ENCODE data around the gene ISLR2.
"Not testable (repeated sequence)": the region's sequence is repeated elsewhere in the genome, so short reads cannot be mapped to it uniquely, and the experiment has no call there.

The ISLR2 gene, protein sequence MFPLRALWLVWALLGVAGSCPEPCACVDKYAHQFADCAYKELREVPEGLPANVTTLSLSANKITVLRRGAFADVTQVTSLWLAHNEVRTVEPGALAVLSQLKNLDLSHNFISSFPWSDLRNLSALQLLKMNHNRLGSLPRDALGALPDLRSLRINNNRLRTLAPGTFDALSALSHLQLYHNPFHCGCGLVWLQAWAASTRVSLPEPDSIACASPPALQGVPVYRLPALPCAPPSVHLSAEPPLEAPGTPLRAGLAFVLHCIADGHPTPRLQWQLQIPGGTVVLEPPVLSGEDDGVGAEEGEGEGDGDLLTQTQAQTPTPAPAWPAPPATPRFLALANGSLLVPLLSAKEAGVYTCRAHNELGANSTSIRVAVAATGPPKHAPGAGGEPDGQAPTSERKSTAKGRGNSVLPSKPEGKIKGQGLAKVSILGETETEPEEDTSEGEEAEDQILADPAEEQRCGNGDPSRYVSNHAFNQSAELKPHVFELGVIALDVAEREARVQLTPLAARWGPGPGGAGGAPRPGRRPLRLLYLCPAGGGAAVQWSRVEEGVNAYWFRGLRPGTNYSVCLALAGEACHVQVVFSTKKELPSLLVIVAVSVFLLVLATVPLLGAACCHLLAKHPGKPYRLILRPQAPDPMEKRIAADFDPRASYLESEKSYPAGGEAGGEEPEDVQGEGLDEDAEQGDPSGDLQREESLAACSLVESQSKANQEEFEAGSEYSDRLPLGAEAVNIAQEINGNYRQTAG

DNA sequence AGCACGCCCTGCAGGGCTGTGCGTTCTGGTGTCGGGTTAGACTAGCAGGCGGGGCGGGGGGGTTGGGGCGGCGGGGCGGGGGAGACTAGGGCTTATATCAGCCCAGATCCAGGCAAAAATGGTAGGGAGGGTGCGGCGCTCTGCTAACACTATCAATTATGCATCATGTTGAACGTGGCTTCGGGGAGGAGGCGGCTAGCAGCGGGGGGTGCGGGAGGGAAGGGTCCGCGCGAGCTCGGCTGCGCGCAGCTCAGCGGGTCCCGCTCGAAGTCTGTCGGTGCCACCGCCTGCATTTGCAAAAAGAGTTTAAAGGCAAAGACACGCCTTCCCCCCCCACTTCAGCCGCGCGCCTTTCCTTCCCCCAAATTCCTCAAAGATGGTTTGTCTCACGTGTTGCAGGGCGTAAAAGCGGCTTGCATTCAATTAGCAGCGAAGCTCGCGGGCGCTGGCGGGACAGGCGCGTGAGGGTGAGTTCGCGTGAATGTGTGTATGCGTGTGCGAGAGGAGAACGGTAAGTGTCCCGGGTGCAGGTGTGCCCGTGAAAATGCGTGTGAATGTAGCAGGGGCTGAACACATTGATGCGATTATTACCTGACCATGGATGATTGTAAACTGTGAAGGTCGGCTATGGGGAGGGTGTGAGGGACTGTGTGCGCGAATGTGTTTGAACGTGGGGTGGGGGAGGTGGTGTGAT, at the start of gene ISLR2:
TSS of gene ISLR2 (plus strand) at position 432 of the 694 bp plus-strand sequence. CDS start 2,169 bp downstream, outside the sequence.
- no peak for DNase-seq

DNA sequence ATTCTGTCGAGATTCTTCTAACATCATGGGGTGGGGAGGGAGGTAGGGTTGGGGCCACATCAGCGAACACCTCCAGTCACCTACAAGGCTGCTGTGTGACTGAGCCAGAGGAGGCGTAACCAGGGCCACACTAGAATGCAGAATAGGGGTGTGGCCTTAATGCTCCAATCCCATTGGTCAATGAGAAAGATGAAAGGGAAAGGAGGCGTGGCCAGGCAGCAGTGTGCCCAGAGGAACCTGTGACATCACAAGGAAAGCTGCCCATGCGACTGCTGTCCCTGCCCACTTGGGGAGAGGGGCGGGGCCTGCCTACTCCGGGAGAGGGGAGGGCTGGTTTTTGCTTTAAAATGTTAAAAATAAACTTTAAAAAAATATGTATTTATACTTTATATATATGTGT, 47.9 kb upstream of the ISLR2 start, which contains the start of gene GOLGA6A:
TSS of gene GOLGA6A (minus strand) at position 101 of the 400 bp plus-strand sequence. CDS start at position 60, 41 bp downstream.
- not testable (repeated sequence) for DNase-seq

DNA sequence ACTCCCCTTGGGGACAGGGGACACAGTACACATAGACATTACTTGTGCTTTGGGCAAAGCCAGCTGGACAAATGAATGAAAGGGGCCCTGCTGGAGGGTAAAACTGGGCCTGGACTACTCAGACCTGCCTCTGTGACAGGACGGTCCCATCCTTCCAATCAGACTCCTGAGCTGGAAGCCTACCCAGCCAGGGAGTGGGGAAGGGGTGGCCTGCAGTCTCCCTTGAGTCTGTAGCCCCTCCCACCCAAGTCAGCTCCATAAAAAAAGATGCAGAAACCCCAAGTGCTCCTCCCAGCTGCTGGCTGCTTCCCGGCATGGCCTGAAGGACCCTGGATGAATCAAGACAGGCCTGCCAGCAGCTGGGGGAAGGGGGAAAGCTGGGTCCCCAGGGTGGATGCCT, 35.8 kb upstream of the ISLR2 start:
- not testable (repeated sequence) for DNase-seq

DNA sequence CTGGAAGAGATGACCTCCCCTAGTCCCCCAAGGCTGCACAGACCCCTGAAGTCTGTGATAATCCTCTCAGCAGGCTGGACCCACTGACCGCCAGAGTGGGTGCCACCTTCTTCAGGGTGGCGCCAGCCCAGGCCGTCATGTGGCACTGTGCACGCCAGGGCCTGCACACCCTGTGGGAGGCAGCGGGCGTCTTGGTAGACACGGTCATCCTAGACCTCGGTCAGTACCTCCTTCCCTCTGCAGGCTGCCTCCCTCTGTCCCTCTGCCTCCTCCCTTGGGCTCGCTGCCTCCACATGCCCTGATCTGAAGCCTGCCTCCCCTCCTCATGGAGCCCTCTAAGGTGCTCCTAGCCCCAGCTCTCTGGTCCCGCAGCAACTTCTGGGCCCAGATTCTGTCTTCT, 34.8 kb upstream of the ISLR2 start:
- not testable (repeated sequence) for DNase-seq

DNA sequence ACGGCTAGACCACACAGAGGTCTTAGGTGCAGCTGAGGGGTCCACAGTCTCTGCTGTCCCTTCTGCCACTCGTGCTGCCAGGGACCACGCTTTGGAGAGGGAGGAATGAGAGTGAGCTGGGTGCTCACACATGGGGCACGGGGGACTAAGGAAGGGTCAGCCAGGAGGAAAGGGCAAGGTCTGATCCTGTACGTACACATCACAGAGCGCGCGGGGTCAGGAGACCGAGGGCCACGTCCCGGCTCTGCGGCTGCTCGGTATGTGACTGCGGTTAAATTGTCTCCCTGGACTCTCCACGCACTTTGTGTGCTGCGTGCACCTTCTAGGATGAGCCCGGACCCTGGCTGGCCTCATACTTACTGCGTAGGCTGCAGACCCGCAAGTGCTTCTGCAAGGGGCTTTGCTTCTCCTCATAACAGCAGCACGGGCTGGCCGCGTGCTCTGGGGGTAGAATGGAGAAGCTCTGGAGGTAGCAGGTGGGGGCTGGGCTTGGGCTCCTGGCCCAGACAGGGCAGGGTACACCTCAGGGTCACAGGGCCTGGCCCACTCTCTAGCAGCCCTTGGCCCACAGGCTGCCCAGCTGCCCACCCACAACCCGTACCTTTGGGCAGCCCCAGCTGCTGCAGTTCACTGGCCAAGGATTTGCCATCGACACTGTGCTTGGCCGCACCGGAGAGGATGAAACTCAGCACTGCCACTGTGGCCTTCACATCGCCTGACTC, 33.5 kb upstream of the ISLR2 start:
- DNase-seq: not testable (repeated sequence)

DNA sequence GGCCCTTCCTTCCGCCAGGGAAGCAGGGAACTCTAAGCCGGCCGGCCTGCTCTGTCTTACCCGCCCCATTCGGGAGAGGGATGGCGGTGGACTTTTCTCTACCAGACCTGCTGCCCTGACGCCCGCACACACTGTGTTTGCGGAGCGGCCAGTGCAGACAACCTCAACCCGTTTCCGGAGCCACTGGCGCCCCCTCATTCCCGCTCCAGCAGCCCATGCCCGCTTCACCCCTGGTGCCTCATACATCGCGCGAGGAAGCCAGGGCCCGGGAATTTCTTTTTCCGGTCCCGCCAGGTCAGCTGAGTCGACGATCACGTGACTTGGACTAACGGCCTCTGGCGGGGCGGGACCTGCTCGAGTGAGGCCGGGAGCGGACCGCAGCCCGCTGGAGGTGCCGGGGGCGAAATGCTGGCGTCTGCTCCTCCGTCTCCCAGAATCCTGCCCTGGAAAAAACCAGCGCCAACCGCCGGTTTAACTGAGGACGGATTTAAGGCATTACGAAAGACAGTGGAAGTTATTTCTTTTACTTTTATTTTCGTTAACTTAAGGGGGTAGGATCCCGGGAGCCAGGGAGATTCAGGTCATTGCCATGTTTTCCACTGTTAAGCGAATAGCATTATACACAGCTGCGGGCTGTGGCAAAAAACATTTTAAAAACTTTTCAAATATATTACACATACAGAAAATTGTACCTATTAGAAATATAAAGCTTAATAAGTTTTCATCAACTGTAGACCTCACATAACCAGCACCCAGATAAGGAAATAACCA, 30.2 kb upstream of the ISLR2 start:
- DNase-seq: peak; percentile 87

DNA sequence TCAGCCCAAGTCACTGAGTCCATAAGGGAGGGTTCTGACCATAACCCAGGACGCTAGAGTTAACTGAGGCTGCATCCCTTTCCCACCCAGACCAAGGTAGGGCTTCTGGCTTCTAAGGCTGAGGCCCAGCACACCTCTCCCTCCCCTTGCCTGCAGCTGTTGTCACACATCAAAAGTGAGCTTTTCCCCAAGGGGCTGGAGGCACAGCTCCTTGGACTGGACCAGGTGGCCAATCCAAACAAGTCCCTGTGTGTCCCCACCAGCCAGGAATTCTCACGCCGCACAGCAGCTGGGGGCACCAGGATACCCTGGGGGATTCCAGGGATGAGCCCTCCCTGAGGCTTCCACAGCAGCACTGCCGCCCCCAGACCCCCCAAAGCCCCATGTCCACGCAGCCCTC, 22.3 kb upstream of the ISLR2 start:
- DNase-seq: no peak

DNA sequence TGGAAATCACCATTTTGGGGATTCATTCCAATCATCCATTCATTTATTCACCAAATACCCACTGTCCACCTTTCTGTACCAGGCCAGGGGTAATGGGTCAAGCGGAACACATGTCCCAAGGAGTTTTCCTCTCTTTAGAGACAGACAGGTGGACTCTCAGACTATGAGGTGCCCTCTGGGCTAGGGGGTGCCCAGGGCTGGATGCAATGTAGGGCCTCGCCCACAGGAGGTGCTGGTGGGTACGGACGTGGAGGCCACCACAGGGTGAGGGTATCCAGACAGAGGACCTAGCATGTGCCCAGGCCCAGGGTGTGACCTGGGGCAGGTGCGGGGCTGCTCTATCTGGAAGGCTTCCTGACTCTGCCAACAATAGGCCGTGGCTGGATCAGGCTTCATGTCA, 21.8 kb upstream of the ISLR2 start:
- DNase-seq: not testable (repeated sequence)

DNA sequence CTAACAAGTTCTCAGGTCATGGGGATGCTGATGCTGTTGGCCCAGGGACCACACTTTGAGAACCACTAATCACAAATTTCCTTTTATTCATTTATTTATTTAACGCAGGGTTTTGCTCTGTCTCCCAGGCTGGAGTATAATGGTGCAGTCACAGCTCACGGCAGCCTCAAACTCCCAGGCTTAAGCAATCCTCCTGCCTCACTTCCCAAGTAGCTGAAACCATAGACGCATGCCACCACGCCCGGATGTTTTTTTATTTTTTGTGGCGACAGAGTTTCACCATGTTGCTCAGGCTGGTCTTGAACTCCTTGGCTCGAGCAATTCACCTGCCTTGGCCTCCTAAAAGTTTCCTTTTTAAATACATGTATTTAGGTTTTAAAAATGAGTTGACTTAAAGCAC, 20.7 kb upstream of the ISLR2 start:
- DNase-seq: peak; percentile 24

DNA sequence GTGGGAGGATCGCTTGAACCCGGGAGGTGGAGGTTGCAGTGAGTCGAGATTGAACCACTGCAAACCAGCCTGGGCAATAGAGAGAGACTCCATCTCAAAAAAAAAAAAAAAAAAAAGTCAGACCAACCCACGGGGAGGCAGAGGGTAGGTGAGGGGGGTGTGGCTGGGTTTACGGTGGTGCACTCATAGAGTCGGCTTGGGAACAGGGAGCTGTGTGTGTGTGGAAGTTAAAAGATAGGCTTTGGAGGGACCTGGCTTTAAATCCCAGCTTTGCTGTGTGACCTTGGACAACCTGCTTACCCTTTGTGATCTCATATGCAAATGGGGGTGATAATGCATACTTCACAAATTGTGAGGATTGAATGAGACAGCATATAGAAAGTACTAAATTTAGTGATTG, 10.0 kb upstream of the ISLR2 start:
- no peak for DNase-seq

DNA sequence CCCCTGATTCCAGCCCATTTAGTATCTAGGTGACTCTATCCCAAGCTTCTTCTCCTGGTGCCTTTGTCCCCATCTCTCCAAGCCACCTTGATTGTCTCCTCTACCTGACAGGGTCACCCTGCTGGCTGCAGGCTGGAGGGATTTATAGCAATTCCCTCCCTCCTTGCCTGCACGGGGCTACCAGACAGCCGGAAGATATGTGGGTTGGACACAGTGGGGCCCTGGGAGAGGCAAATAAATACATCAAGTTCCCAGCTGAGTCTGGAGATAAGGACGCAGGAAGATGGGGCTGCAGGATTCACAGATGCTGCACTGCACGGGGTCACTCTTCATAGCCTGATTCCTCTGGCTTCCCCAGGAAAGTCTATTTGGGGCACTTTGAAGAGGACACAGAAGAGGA, 9.3 kb upstream of the ISLR2 start:
- no peak for DNase-seq

DNA sequence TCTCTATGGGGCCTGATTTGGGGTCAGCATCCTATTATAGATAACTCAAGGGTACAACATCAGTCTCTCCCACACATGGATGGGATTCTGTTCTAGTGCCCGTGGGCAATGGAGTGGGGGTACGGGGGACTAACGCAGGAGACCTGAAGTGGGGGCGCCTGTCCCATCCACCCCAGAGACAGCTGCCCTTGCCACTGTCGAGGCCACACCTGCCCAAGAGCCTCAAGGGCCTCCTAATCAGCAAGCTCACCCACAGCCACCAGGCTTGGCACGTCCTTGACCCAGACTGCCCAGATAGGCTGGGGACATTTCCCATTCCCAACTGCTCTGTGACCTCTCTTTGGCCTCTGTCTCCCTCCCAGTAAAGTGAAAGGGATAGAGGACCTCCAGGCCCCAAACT, 8.5 kb upstream of the ISLR2 start:
- DNase-seq: no peak

DNA sequence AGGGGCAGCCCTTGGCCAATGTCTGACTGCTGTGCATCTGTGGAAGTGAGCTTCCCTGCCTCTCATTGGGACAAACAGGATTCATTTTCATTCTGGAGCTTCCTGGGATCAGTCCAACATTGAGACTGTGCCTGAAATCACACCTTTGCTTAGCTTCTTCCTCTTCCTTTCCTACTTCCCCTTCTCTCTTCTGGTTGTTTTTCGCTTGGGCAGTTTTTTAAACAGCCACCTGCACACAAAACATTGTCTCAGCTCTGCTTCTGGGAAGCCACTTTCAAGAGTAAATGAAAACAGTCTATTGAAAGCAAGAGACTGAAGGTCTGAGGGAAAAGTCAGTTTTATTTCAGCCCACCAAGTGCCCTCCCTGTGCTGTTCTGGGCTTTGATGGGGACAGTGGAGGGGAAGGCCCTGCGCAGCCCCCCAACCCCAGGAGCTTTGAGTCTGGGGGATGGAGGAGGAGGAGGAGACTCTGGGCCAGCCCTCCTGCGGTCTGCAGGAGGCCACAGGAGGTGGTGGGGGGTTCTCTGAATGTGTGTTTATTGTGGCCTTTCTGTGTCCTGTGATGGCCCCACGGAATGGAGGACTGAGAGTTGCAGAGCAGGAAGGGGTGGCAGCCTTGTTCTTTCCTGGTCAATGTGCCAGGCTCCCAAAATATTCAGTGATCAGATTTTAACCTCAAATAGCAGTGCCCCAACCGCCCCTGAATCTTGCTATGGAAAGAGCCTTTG, 7.8 kb upstream of the ISLR2 start:
- DNase-seq: no peak

DNA sequence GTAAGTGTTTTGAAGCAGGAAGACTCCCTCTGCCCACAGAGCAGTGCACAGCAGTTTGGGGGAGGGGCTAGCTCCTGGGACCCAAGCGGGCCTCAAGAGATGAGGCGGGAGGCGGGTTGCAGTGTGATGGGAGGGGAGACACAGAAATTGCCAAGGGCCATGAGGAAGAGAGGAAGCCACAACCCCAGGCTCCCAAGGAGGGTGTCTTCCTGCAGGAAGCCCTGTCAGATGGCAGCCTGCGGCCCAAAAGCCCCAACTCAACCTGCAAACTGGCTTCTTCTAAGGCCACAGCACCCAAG, 7.3 kb upstream of the ISLR2 start:
- no peak for DNase-seq

DNA sequence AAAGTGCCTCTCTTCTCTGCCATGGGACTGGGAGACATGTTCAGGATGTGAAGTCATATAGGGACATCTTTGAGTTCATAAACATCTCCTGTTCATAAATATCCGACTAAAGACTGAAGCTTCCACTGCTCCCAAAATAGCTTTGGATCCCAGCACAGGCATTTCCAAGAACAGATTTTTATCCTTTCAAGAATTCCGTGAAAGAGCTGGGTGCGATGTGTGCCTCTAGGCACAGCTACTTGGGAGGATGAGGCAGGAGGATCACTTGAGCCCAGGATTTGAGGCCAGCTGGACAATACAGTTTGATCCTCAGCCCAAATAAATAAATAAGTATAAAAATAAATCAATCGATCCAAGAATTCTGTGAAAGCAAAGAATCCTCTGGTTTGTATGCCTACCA, 6.7 kb upstream of the ISLR2 start:
- DNase-seq: no peak

DNA sequence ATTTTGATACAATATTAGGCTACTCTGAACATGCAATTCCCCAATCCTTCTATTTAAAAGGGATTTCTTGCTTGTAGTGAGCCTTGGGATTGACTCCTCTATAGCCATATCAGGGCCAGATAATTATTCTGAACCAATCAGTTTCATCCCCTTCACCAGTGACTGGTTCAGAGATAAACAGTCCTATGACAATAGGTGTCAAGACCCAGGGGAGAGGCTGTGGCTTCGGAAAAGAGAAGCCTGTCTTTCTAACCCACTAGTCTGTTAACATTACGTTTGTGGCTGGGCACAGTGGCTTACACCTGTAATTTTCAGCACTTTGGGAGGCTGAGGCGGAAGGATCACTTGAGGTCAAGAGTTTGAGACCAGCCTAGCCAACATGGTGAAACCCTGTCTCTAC, 6.2 kb upstream of the ISLR2 start:
- no peak for DNase-seq

DNA sequence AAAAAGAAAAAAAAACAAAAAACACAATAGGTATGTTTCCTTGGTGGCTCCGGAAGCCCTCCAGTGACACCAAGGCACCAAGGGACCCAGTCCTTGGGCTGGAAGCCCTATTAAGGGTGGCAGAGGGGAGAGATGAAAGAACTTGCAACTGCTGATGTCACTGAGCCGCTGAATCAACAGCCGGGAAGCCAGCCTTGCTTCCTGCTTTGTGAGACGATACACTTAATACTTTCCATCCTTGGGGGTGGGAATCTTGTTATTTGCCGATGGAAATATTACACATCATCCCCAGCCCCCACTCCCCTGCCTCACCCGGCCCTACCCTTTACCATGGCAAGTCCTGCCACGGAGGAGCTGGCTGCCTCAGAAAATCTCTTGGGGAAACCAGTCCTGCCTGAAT, 5.6 kb upstream of the ISLR2 start:
- no peak for DNase-seq

DNA sequence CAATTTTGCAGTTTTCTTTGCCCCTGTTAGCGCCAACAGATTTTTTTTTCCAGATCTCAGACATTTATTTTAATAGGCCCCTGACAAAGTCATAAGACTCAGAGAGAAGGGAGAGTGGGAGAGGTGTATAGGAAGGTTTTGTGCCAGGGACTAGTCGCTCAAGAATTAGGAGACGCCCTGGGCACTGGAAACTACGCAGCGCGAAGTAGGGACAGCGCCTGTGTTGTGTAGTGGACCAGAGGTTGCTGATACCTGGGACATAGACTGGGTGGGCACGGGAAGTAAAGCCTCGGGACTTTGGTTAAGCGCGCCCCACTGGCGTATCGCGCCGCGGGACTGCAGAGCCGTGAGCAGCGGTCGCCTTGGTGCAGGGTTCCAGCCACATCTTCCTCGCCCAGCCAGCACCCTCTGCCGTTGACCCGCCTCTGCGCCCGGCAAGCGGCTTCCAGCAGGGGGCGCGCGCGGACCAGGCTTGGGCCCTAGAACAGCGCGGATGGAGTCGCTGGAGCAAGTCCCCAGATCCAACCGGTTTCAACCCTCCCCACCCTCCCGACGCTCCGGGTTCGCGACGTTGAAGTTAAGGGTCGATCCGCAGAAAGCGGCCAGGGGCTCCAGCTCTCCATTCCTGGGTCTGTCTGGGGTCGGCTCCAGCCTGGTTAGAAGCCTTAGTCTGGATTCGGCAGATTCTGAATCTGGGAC, 3.0 kb upstream of the ISLR2 start:
- DNase-seq: peak; percentile 77

DNA sequence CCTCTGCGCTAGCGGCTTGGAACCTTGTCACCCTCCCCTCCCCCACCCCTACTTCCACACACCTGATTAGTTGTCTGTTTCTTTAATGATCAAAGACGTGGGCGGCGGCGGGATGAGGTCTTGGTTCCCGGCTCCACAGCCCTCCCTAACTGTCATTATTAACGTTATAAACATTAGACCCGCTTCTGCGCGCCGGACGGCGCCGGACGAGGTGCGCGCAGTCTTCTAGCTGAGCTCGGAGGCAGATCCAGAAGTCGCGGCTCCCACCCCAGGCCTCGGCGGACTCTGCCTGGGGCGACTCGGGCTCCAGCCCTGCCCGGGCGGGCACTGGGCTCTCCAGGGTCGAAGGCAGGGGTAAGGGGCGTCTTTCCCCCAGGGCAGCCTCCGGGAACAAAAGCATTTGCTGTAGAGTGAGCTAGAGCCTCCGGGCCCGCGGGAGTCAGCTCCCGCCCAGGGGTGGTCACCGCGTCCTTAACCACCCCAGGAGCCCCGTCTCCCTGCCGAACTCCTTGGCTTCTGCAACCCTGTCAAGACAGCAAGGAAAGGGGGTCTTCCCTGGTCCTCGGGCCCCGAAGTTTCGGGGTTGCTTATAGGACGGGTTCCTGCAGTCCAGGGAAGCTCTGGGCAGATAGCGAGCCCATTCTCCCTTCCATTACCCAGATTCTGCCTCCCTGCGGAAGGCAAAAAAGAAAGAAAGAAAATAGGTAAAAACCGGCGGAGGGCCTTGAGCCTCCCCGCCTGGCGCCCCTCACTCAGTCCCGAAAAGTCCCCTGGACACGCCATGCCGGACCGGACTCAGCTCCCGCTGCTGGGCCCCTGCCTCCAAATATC, 2.2 kb upstream of the ISLR2 start:
- no peak for DNase-seq

All from inflammatory macrophage treated with lipopolysaccharide for 4 hours (primary cell).